Prostate gland (tissue), 2 donors: ENCODE measurements around the gene VLDLR.

Experiments
- CTCF ChIP-seq, 4 experiments: fragments of 200-600 bp in 2 of 4; fragments of 450-650 bp in 2 of 4; sonication (generic) in 2 of 4; IDR thresholded peaks; 1 replicate in 3 of 4; 2 replicates in 1 of 4; pipeline ENCODE4 v1.5.1; 2016 to 2019; ENCODE audit warnings: antibody characterized with exemption in 4 of 4, mild to moderate bottlenecking in 2 of 4, moderate library complexity in 2 of 4
- POLR2AphosphoS5 ChIP-seq: sonication (generic); formaldehyde crosslinking; IDR thresholded peaks from one replicate; pipeline ENCODE4 v1.6.1; 2017; ENCODE audit warnings: antibody characterized with exemption

GRCh38 chr9:2642068-2642467 is 20.5 kb downstream of the VLDLR start:
- TF ChIP-seq POLR2AphosphoS5 (no peak), CTCF (IDR thresholded peaks at IDR 0.05) (no peak)
